ENCODE data around the gene DSCAM.
"Not testable (repeated sequence)": the region's sequence is repeated elsewhere in the genome, so short reads cannot be mapped to it uniquely, and the experiment has no call there.

The DSCAM gene

GRCh38 chr21:40472013-40472412 lies 374.9 kb downstream of the DSCAM start:
- in situ Hi-C loops (cut with MboI; ENCODE audit: low sequenced_read_pairs): no loop called here

GRCh38 chr21:40471103-40471502 lies 375.9 kb downstream of the DSCAM start:
- in situ Hi-C loops (cut with MboI; ENCODE audit: low sequenced_read_pairs): no loop called here

- in situ Hi-C loops (cut with MboI; ENCODE audit: low sequenced_read_pairs): no loop called here
These were observed 380.0 kb downstream of the DSCAM start for GRCh38 chr21:40466893-40467483.

GRCh38 chr21:40465382-40465781 lies 381.6 kb downstream of the DSCAM start:
- in situ Hi-C loops (cut with MboI; ENCODE audit: low sequenced_read_pairs): no loop called here

- in situ Hi-C loops (cut with MboI; ENCODE audit: low sequenced_read_pairs): no loop called here
These were observed 383.8 kb downstream of the DSCAM start for GRCh38 chr21:40463176-40463575.

- in situ Hi-C loops (cut with MboI; ENCODE audit: low sequenced_read_pairs): no loop called here
These were observed 385.9 kb downstream of the DSCAM start for GRCh38 chr21:40461008-40461407.

- in situ Hi-C loops (cut with MboI; ENCODE audit: low sequenced_read_pairs): no loop called here
These were observed 389.2 kb downstream of the DSCAM start for GRCh38 chr21:40457741-40458140.

GRCh38 chr21:40454057-40454456 lies 392.9 kb downstream of the DSCAM start:
- in situ Hi-C loops (cut with MboI; ENCODE audit: low sequenced_read_pairs): no loop called here

GRCh38 chr21:40453183-40453582 lies 393.8 kb downstream of the DSCAM start:
- in situ Hi-C loops (cut with MboI; ENCODE audit: low sequenced_read_pairs): no loop called here

GRCh38 chr21:40452548-40452947 lies 394.4 kb downstream of the DSCAM start:
- in situ Hi-C loops (cut with MboI; ENCODE audit: low sequenced_read_pairs): no loop called here

GRCh38 chr21:40447016-40447415 lies 399.9 kb downstream of the DSCAM start:
- in situ Hi-C loops (cut with MboI; ENCODE audit: low sequenced_read_pairs): no loop called here

GRCh38 chr21:40445349-40445921 lies 401.5 kb downstream of the DSCAM start:
- in situ Hi-C loops (cut with MboI; ENCODE audit: low sequenced_read_pairs): no loop called here

GRCh38 chr21:40439581-40439980 lies 407.4 kb downstream of the DSCAM start:
- in situ Hi-C loops (cut with MboI; ENCODE audit: low sequenced_read_pairs): not testable (repeated sequence)

- in situ Hi-C loops (cut with MboI; ENCODE audit: low sequenced_read_pairs): no loop called here
These were observed 408.3 kb downstream of the DSCAM start for GRCh38 chr21:40438616-40439015.

- in situ Hi-C loops (cut with MboI; ENCODE audit: low sequenced_read_pairs): no loop called here
These were observed 410.7 kb downstream of the DSCAM start for GRCh38 chr21:40436261-40436660.

GRCh38 chr21:40433538-40433937 lies 413.4 kb downstream of the DSCAM start:
- in situ Hi-C loops (cut with MboI; ENCODE audit: low sequenced_read_pairs): no loop called here

GRCh38 chr21:40425981-40426380 lies 421.0 kb downstream of the DSCAM start:
- in situ Hi-C loops (cut with MboI; ENCODE audit: low sequenced_read_pairs): no loop called here

- in situ Hi-C loops (cut with MboI; ENCODE audit: low sequenced_read_pairs): no loop called here
These were observed 423.9 kb downstream of the DSCAM start for GRCh38 chr21:40422896-40423635.

GRCh38 chr21:40421121-40421520 lies 425.8 kb downstream of the DSCAM start:
- in situ Hi-C loops (cut with MboI; ENCODE audit: low sequenced_read_pairs): no loop called here

GRCh38 chr21:40416572-40416971 lies 430.4 kb downstream of the DSCAM start:
- in situ Hi-C loops (cut with MboI; ENCODE audit: low sequenced_read_pairs): no loop called here

GRCh38 chr21:40408561-40408960 lies 438.4 kb downstream of the DSCAM start:
- in situ Hi-C loops (cut with MboI; ENCODE audit: low sequenced_read_pairs): no loop called here

GRCh38 chr21:40404396-40404800 lies 442.6 kb downstream of the DSCAM start:
- in situ Hi-C loops (cut with MboI; ENCODE audit: low sequenced_read_pairs): no loop called here

Data from HL-60/S4 (cell line).